ENCODE data around the gene C22orf23.

C22orf23 gene

GRCh38 chr22:37925767-37926166, 27.6 kb downstream of the C22orf23 start:
- DNase-seq (ENCODE audit: low read depth, low spot score): no peak

GRCh38 chr22:37925330-37925729, 28.1 kb downstream of the C22orf23 start:
- no peak for DNase-seq (ENCODE audit: low read depth, low spot score)

GRCh38 chr22:37924386-37925065, 28.9 kb downstream of the C22orf23 start:
- DNase-seq (ENCODE audit: low read depth, low spot score): no peak

- no peak for DNase-seq (ENCODE audit: low read depth, low spot score)
Observed at GRCh38 chr22:37923927-37924326, 29.5 kb downstream of the C22orf23 start.

GRCh38 chr22:37922191-37922590, 31.2 kb downstream of the C22orf23 start:
- no peak for DNase-seq (ENCODE audit: low read depth, low spot score)

- no peak for DNase-seq (ENCODE audit: low read depth, low spot score)
Observed at GRCh38 chr22:37920126-37920525, 33.3 kb downstream of the C22orf23 start.

- DNase-seq (ENCODE audit: low read depth, low spot score): no peak
Observed at GRCh38 chr22:37918580-37919270, 34.7 kb downstream of the C22orf23 start.

GRCh38 chr22:37917874-37918548, 35.4 kb downstream of the C22orf23 start:
- no peak for DNase-seq (ENCODE audit: low read depth, low spot score)

- DNase-seq (ENCODE audit: low read depth, low spot score): no peak
Observed at GRCh38 chr22:37916311-37916710, 37.1 kb downstream of the C22orf23 start.

GRCh38 chr22:37913233-37913721, 40.1 kb downstream of the C22orf23 start:
- no peak for DNase-seq (ENCODE audit: low read depth, low spot score)

GRCh38 chr22:37912171-37912570, 41.2 kb downstream of the C22orf23 start:
- DNase-seq (ENCODE audit: low read depth, low spot score): no peak

GRCh38 chr22:37911697-37912096, 41.7 kb downstream of the C22orf23 start:
- peak; percentile 43 for DNase-seq (ENCODE audit: low read depth, low spot score)

GRCh38 chr22:37910890-37911672, 42.3 kb downstream of the C22orf23 start:
- DNase-seq (ENCODE audit: low read depth, low spot score): peak; percentile 64

GRCh38 chr22:37909766-37910165, 43.6 kb downstream of the C22orf23 start:
- no peak for DNase-seq (ENCODE audit: low read depth, low spot score)

- no peak for DNase-seq (ENCODE audit: low read depth, low spot score)
Observed at GRCh38 chr22:37907036-37907954, 46.1 kb downstream of the C22orf23 start.

GRCh38 chr22:37906364-37907008, 46.9 kb downstream of the C22orf23 start:
- no peak for DNase-seq (ENCODE audit: low read depth, low spot score)

- DNase-seq (ENCODE audit: low read depth, low spot score): peak; percentile 62
Observed at GRCh38 chr22:37905534-37906363, 47.7 kb downstream of the C22orf23 start, which contains the start of gene MICALL1. TSS of gene MICALL1 (plus strand) at chr22:37906297. CDS start at chr22:37906423, 126 bp downstream.

GRCh38 chr22:37904572-37905533, 48.5 kb downstream of the C22orf23 start:
- peak; percentile 88 for DNase-seq (ENCODE audit: low read depth, low spot score)
